ENCODE measurements around the gene PRDM16. TPM values are rescaled to one million over a fixed set of nuclear protein-coding genes. Genes with fewer than 3 reads are reported as not detected.
A peak's percentile ranks its signal among the peaks of the same experiment; 100 is the strongest.

The PRDM16 gene
- total RNA-seq, 4 donors from 2014 or later: 0.08 to 0.19 (median 0.12) TPM

- Histone ChIP-seq H3K4me3 (no peak overlapping the region), H3K27ac (no peak overlapping the region), H3K9me3 (no peaks in the 10 kb centered on the region), H3K36me3 (peaks cover 0 to 6% (median 0%) of the 10 kb centered on the region in 3 donors), H3K4me1 (peaks cover 53 to 99% (median 81%) of the 10 kb centered on the region in 3 donors), H3K27me3 (no peaks in the 10 kb centered on the region)
- intact Hi-C loops (cut with DNase I): no loop called here
- DNase-seq: no peak
- no peak for TF ChIP-seq CTCF (IDR thresholded peaks at IDR 0.05)
- TF ChIP-seq POLR2A (IDR thresholded peaks at IDR 0.05): no peak
- WGBS, 2 donors: 56 to 72% methylated on average over 8 to 11 of the region's 20 CpGs
Observed at GRCh38 chr1:3463408-3463863, 394.4 kb downstream of the PRDM16 start.

- Histone ChIP-seq H3K4me3 (no peak overlapping the region), H3K27ac (peak overlapping the region in 2 of 4 donors; percentile 31 to 68), H3K9me3 (no peaks in the 10 kb centered on the region), H3K4me1 (peaks cover 51 to 99% (median 76%) of the 10 kb centered on the region in 3 donors), H3K36me3 (peaks cover 0 to 6% (median 0%) of the 10 kb centered on the region in 3 donors), H3K27me3 (no peaks in the 10 kb centered on the region)
- WGBS, 2 donors: 50 to 65% methylated on average over 1 to 7 of the region's 21 CpGs
- TF ChIP-seq POLR2A (IDR thresholded peaks at IDR 0.05): no peak
- no peak for TF ChIP-seq CTCF (IDR thresholded peaks at IDR 0.05)
- intact Hi-C loops (cut with DNase I): no loop called here
- DNase-seq: no peak
Observed at GRCh38 chr1:3463891-3464648, 395.1 kb downstream of the PRDM16 start.

GRCh38 chr1:3464649-3465025, 395.6 kb downstream of the PRDM16 start:
- H3K36me3 ChIP-seq: peaks cover 0 to 6% (median 0%) of the 10 kb centered on the region in 3 donors
- no peaks in the 10 kb centered on the region for H3K27me3 ChIP-seq
- peak overlapping the region in 3 of 4 donors; percentile 31 to 68 (median 45) for H3K27ac ChIP-seq
- H3K4me3 ChIP-seq: no peak overlapping the region
- DNase-seq: no peak
- TF ChIP-seq CTCF (IDR thresholded peaks at IDR 0.05) (no peak), POLR2A (IDR thresholded peaks at IDR 0.05) (no peak)
- no peaks in the 10 kb centered on the region for H3K9me3 ChIP-seq
- intact Hi-C loops (cut with DNase I): no loop called here
- WGBS, 2 donors: 81% methylated on average over 5 of the region's 11 CpGs; no CpG with 5 or more reads in 1 of the 2 donors
- peaks cover 51 to 97% (median 70%) of the 10 kb centered on the region in 3 donors for H3K4me1 ChIP-seq

- Histone ChIP-seq H3K9me3 (no peaks in the 10 kb centered on the region), H3K36me3 (peaks cover 0 to 6% (median 0%) of the 10 kb centered on the region in 3 donors), H3K4me1 (peaks cover 49 to 97% (median 64%) of the 10 kb centered on the region in 3 donors), H3K27ac (peak overlapping the region; percentile 17 to 68 (median 38)), H3K4me3 (no peak overlapping the region), H3K27me3 (no peaks in the 10 kb centered on the region)
- DNase-seq: no peak
- intact Hi-C loops (cut with DNase I): no loop called here
- WGBS, 2 donors: 43 to 68% methylated on average over 5 to 8 of the region's 28 CpGs
- TF ChIP-seq CTCF (IDR thresholded peaks at IDR 0.05): no peak
- no peak for TF ChIP-seq POLR2A (IDR thresholded peaks at IDR 0.05)
Observed at GRCh38 chr1:3465091-3465934, 396.3 kb downstream of the PRDM16 start.
